Activated naive CD8-positive, alpha-beta T cell treated with anti-CD3 and anti-CD28 coated beads, Interleukin-2, amount 50 U/mL, for 24 hours (primary cell): Measurements from ENCODE around the gene SETDB2.
A peak's percentile ranks its signal among the peaks of the same experiment; 100 is the strongest.
"Not testable (repeated sequence)": the region's sequence is repeated elsewhere in the genome, so short reads cannot be mapped to it uniquely, and the experiment has no call there.

ENCODE experiments used
- ATAC-seq: fragments of 150-1000 bp; cut with Tn5 transposase; one replicate; pipeline ENCODE4 v1.10.0; 2021
- DNase-seq: peaks from one replicate; pipeline ENCODE4 v3.0.0; 2021
- H3K27ac Mint-ChIP-seq: one replicate; pipeline ENCODE4 v1.8.0; 2021; ENCODE audit warnings: mild to moderate bottlenecking, mixed read lengths
- H3K27me3 Mint-ChIP-seq: one replicate; pipeline ENCODE4 v1.8.0; 2021; ENCODE audit warnings: mixed read lengths
- H3K36me3 Mint-ChIP-seq: one replicate; pipeline ENCODE4 v1.8.0; 2021; ENCODE audit warnings: low read depth, mixed read lengths
- H3K4me1 Mint-ChIP-seq: one replicate; pipeline ENCODE4 v1.8.0; 2021; ENCODE audit warnings: mixed read lengths
- H3K4me3 Mint-ChIP-seq: one replicate; pipeline ENCODE4 v1.8.0; 2021; ENCODE audit warnings: mild to moderate bottlenecking, moderate library complexity, mixed read lengths
- H3K9me3 Mint-ChIP-seq: one replicate; pipeline ENCODE4 v1.8.0; 2021; ENCODE audit warnings: mixed read lengths

SETDB2 gene

DNA sequence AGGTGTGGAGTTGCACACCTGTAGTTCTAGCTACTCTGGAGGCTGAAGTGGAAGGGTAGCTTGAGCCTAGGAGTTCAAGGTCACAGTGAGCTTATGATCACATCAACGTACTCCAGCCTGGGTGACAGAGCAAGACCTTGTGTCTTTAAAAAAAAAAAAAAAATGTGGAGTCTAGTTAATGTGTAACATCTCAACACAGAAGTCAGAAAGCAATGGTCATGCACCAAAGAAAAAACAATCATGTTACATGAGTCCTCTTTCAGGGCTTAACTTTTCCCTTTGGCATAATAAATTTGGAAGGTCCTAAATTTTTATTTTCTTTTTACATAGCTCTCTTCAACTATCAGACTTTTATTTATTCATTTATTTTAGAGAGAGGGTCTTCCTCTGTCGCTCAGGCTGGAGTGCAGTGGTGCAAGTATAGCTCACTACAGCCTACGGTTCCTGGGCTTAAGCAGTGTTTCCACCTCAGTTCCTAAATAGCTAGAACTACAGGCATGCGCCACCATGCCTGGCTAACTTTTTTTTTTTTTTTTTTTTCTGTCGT is 22.3 kb downstream of the SETDB2 start:
- Mint-ChIP-seq H3K9me3 (peaks cover 8% of the 10 kb centered on the region), H3K4me1 (no peaks in the 10 kb centered on the region), H3K4me3 (no peak overlapping the region), H3K36me3 (peaks cover 53% of the 10 kb centered on the region), H3K27me3 (no peaks in the 10 kb centered on the region), H3K27ac (no peak overlapping the region)
- DNase-seq (no peak), ATAC-seq (no peak)

DNA sequence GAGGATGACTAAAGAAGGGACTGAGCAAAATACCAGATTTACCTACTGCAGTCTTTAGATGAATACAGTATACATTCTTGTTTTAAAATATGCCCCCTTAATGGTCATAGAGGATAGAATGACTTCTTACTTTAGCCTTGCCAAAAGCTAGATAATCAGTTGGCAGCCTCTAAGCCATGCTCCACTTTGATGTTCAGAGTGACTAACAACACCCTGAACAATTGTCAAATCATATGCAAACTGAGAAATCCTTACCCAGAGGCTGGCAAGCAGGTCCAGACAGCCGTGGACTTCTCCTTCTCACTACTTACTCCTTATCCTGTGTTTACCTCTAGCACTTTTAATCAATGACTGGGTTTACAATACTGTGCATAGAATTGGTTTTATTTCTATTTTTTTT is 28.1 kb downstream of the SETDB2 start:
- ATAC-seq, result no peak
- H3K9me3 Mint-ChIP-seq, result no peaks in the 10 kb centered on the region
- H3K27me3 Mint-ChIP-seq, result no peaks in the 10 kb centered on the region
- DNase-seq, result no peak
- peaks cover 40% of the 10 kb centered on the region for H3K36me3 Mint-ChIP-seq
- no peak overlapping the region for H3K27ac Mint-ChIP-seq
- no peaks in the 10 kb centered on the region for H3K4me1 Mint-ChIP-seq
- no peak overlapping the region for H3K4me3 Mint-ChIP-seq

DNA sequence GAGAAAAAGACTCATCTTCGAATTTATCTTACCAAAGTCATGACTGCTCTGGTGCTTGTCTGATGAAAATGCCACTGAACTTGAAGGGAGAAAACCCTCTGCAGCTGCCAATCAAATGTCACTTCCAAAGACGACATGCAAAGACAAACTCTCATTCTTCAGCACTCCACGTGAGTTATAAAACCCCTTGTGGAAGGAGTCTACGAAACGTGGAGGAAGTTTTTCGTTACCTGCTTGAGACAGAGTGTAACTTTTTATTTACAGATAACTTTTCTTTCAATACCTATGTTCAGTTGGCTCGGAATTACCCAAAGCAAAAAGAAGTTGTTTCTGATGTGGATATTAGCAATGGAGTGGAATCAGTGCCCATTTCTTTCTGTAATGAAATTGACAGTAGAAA is 32.5 kb downstream of the SETDB2 start:
- no peaks in the 10 kb centered on the region for H3K27me3 Mint-ChIP-seq
- DNase-seq (no peak), ATAC-seq (no peak)
- no peaks in the 10 kb centered on the region for H3K9me3 Mint-ChIP-seq
- H3K27ac Mint-ChIP-seq, result no peak overlapping the region
- no peaks in the 10 kb centered on the region for H3K4me1 Mint-ChIP-seq
- H3K4me3 Mint-ChIP-seq, result no peak overlapping the region
- peaks cover 30% of the 10 kb centered on the region for H3K36me3 Mint-ChIP-seq

DNA sequence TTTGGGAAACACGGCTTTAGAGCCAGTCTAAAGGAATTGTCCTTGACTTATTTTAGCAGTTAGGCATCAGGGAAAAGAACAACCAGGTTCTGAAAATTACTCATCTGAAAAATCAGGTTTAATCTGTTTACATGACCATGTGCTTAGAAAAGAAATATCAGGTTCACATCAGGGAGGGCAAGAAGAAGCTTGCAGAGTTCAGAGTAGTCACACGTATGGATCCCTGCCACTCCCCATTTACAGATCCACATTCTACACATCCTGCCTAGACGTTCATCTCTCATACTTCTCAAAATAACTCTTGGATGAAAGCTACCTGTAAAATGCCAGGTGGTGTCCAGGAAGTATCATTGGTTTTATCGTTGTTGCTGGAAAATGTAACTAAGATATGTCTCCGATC is 37.7 kb downstream of the SETDB2 start:
- no peaks in the 10 kb centered on the region for H3K27me3 Mint-ChIP-seq
- H3K9me3 Mint-ChIP-seq, result no peaks in the 10 kb centered on the region
- ATAC-seq (no peak), DNase-seq (no peak)
- no peaks in the 10 kb centered on the region for H3K4me1 Mint-ChIP-seq
- H3K27ac Mint-ChIP-seq, result no peak overlapping the region
- peaks cover 28% of the 10 kb centered on the region for H3K36me3 Mint-ChIP-seq
- H3K4me3 Mint-ChIP-seq, result no peak overlapping the region

DNA sequence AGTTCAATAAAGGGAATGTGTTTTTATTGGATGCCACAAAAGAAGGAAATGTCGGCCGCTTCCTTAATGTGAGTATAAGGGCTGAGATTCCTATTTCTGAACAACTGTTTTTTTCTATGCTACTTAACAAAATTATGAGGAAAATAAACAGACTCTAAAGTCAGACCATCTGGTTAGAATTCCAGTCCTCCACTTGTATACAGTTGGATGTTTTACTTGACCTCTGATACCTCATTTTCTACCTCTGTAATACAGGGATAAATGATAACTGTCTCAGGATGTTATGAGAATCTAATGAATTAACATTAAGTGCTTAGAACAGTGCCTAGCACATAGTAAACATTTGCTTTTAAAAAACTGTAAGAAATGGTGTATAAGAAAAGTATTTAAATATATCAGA is 44.5 kb downstream of the SETDB2 start:
- Mint-ChIP-seq H3K27ac (no peak overlapping the region), H3K4me1 (no peaks in the 10 kb centered on the region), H3K9me3 (no peaks in the 10 kb centered on the region), H3K4me3 (no peak overlapping the region), H3K36me3 (peaks cover 13% of the 10 kb centered on the region), H3K27me3 (no peaks in the 10 kb centered on the region)
- ATAC-seq (no peak), DNase-seq (no peak)

DNA sequence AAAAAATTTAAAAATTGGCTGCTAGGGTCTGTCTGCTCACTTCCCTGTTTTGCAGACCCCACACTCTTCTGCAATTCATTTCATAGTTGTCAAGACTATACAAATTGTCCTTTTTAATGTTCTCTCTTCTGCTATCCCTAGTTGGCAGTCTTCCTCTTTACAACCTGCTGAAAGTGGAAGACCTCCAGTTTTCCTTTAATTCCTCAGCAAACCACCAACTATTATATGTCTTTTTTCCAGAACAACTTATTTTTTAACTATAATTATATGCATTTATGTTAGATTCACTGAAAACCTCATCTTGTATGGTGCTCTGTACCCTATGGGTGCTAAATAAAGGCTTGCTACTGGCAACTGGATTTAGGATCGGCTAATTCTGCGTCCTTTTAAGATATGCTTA is 50.6 kb downstream of the SETDB2 start:
- ATAC-seq, result no peak
- DNase-seq, result no peak
- peaks cover 44% of the 10 kb centered on the region for H3K4me1 Mint-ChIP-seq
- H3K4me3 Mint-ChIP-seq, result peak overlapping the region; percentile 89
- H3K36me3 Mint-ChIP-seq, result peaks cover 27% of the 10 kb centered on the region
- peak overlapping the region; percentile 96 for H3K27ac Mint-ChIP-seq
- H3K9me3 Mint-ChIP-seq, result no peaks in the 10 kb centered on the region
- H3K27me3 Mint-ChIP-seq, result no peaks in the 10 kb centered on the region

DNA sequence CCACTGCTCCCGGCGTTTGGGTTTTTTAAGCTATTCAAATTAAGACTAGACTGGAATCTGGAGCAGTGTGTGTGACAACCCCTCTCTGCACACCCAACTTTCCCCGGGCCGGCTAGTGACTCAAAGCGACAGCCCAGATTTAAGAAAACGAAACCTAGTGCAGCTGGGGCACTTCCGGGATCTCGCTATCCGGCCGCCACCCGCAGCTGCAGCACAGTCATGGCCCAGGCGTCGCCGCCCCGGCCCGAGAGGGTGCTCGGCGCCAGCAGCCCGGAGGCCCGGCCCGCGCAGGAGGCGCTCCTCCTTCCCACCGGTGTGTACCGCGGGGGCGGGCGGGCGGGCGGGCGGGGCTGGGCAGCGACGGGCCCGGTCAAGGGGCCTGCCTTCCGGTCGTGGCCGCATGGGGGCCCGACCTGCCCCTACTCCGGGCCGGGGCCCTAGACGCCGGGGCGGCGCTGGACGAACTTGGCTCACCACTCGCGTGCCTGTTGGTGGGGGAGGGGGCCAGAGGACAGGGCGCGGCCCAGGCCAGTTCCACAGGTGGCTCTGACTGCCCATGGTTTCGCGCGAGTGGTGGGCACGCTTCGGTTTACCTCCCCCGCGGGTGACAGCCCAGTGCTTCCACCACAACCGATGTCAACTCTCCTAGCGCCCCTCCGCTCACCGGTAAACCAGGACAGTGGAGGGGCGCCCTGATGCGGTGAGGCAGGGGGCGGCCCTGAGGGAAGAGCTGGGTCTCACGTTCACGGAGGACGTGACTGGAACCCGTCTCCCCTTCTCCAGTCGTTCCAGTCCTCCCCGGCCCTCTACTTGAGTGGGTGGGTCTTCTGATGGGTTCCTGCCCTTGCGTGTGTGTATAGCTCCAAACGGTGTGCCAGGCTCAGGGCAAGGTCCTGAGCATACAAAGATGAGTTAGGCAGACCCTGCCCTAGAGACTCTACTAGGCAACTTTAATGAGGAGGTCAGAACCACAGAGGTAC is 52.0 kb downstream of the SETDB2 start, which contains the start of gene PHF11:
Gene PHF11, plus strand, starts transcription at position 171 of the 980 bp plus-strand sequence. Its CDS starts 49 bp downstream, at position 220.
- DNase-seq, result peak; percentile 87
- Mint-ChIP-seq H3K9me3 (no peaks in the 10 kb centered on the region), H3K27me3 (no peaks in the 10 kb centered on the region), H3K4me3 (peak within 1 kb of the TSS; percentile 93), H3K4me1 (peaks cover 55% of the 10 kb centered on the region), H3K27ac (peak within 1 kb of the TSS; percentile 98), H3K36me3 (peaks cover 36% of the 10 kb centered on the region)
- peak; percentile 89 for ATAC-seq

DNA sequence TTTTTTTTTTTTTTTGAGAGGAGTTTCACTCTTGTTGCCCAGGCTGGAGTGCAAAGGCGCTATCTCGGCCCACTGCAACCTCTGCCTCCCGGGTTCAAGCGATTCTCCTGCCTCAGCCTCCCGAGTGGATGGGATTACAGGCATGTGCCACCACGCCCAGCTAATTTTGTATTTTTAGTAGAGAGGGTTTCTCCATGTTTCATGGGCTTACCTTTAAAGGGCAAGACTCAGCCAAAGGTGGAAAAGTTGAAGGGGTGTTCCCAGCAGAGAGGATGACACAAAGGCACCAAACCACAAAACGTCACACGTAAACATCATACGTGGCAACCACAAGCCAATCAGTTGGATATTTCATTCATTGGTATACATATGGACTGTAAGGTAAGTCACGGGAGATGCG is 52.8 kb downstream of the SETDB2 start:
- Mint-ChIP-seq H3K36me3 (peaks cover 41% of the 10 kb centered on the region), H3K27ac (peak overlapping the region; percentile 98), H3K4me3 (peak overlapping the region; percentile 93), H3K4me1 (peaks cover 55% of the 10 kb centered on the region)
- ATAC-seq, result peak; percentile 16
- DNase-seq, result peak; percentile 63
- not testable (repeated sequence) for H3K9me3 Mint-ChIP-seq, H3K27me3 Mint-ChIP-seq

DNA sequence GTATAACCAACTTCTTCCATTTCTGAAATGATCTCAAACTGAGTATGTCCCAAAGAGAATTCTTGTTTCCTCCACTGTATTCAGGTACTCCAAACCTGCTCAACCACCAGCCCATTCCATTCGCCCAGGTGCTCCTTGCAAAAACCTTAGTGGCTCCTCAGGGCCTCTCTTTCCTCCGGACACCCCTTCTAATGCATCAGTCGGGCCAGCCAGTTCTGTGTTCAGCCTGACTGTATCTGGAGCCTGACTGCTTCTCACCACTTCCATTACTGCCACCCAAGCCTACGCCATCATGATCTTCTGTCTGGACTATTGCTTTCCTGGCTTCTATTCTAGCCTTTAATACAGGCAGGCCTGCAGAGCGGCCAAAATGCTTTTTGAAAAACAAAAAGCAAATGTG is 53.2 kb downstream of the SETDB2 start:
- Mint-ChIP-seq H3K27ac (peak overlapping the region; percentile 98), H3K4me1 (peaks cover 55% of the 10 kb centered on the region), H3K36me3 (peaks cover 39% of the 10 kb centered on the region), H3K4me3 (peak overlapping the region; percentile 93), H3K9me3 (no peaks in the 10 kb centered on the region), H3K27me3 (no peaks in the 10 kb centered on the region)
- no peak for DNase-seq
- no peak for ATAC-seq

DNA sequence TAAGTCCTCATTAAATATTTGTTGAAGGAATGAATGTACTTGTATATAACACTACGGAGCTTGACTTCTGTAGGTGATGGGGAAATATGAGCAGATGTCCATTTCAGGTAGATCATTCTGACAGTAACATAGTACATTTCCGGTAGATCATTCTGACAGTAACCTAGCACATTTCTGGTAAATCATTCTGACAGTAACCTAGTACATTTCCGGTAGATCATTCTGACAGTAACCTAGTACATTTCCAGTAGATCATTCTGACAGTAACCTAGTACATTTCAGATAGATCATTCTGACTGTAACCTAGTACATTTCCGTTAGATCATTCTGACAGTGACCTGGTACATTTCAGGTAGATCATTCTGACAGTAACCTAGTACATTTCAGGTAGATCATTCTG is 54.1 kb downstream of the SETDB2 start:
- Mint-ChIP-seq H3K9me3 (no peaks in the 10 kb centered on the region), H3K4me1 (peaks cover 58% of the 10 kb centered on the region), H3K27me3 (no peaks in the 10 kb centered on the region), H3K27ac (peak overlapping the region; percentile 70), H3K4me3 (no peak overlapping the region), H3K36me3 (peaks cover 45% of the 10 kb centered on the region)
- DNase-seq (no peak), ATAC-seq (no peak)

DNA sequence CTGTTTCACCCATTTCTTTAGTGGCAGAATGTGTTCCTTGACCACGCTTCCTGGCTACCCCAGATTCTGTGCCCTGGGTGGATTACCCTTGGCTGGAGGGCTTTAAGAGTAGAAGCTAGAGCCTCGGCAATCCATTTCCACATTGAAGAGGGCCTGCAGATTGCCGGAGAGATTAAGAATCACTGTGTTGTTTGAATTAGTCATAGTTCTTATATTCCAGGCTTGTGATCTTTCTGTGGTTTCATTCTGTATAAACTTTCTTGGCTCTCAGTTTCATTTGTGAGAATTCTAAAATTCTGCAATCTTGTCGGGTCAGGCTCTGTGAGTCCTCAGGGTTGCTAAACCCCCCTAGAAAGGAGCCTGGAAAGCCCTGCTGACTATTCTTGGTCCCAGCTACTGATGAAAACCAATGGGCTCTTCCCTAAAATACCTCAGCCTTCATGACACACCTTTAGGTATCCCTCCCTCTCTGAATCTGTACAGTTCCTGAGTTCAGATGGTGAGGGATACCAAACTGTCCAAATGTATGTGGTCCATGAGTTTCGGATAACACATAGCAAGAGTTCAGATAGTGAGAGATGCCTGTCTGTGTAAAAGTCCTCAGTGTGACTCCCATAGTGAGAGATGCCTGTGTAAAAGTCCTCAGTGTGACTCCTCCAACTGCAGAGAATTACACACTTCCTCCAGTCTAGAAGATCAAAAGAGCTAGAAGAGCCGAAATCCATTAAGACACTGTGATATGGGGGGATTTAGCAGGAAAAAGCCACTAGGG is 56.0 kb downstream of the SETDB2 start:
- DNase-seq, result no peak

DNA sequence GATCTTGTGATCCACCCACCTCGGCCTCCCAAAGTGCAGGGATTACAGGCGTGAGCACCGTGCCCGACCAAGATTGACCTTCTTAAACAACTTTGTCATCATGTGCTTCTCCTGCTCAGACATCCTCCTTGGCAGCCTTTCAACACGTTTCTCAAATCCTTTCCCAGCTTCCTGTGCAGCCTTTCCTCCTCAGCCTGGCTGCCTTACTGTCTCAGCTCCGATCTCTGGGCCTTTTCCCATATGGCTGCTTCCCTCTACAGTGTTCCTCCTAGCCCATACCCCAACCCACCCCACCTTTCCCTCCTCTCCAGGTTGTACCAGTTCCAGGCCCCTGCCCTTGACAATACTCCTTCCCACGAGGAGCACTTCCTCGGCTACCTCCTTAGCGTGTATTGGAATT is 58.9 kb downstream of the SETDB2 start:
- peaks cover 52% of the 10 kb centered on the region for H3K36me3 Mint-ChIP-seq

More for the DNA sequence above, 56.0 kb downstream of the SETDB2 start:
- peaks cover 54% of the 10 kb centered on the region for H3K4me1 Mint-ChIP-seq
- H3K36me3 Mint-ChIP-seq, result peaks cover 53% of the 10 kb centered on the region
- H3K27me3 Mint-ChIP-seq, result no peaks in the 10 kb centered on the region
- H3K4me3 Mint-ChIP-seq, result no peak overlapping the region
- ATAC-seq, result no peak
- H3K9me3 Mint-ChIP-seq, result no peaks in the 10 kb centered on the region
- peak overlapping the region; percentile 36 for H3K27ac Mint-ChIP-seq

DNA sequence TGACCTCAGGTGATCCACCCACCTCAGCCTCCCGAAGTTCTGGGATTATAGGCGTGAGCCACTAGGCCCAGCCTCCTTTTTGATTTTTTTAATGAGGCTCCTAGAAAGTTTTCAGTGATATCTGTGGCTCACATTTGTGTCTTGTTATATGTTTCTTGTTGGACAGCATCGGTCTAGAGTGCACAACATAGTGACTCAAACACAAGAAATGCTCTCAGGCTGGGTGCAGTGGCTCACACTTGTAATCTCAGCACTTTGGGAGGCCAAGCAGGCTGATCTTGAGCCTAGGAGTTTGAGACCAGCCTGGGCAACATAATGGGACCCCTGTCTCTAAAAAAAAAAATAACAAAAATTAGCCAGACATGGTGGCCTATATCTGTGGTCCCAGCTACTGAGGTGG is 59.9 kb downstream of the SETDB2 start:
- Mint-ChIP-seq H3K9me3 (no peaks in the 10 kb centered on the region), H3K4me3 (no peak overlapping the region), H3K4me1 (peaks cover 29% of the 10 kb centered on the region), H3K27ac (no peak overlapping the region), H3K36me3 (peaks cover 46% of the 10 kb centered on the region), H3K27me3 (no peaks in the 10 kb centered on the region)
- ATAC-seq (no peak), DNase-seq (no peak)

More for the DNA sequence above, 58.9 kb downstream of the SETDB2 start:
- Mint-ChIP-seq H3K27ac (no peak overlapping the region), H3K27me3 (no peaks in the 10 kb centered on the region), H3K4me3 (no peak overlapping the region), H3K4me1 (peaks cover 38% of the 10 kb centered on the region), H3K9me3 (no peaks in the 10 kb centered on the region)
- DNase-seq (no peak), ATAC-seq (no peak)

DNA sequence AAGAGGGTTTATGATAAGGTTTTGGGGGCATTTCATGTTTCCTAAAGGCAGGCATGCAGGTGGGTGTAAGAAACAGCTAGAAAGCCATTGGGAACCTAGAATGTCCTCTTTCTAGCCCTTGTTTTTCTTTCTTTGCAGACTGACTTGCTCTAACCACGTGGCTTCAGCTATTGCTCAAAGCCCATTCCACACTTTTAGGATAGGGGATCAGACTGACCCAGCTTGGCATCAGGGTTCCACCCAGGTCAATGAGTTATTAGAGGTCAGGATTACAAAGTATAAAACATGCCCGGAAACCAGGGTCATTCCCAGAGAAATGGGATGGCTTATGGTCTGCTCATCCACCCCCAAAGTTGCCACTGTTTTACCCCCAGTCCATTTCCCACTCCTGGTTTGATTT is 68.5 kb downstream of the SETDB2 start:
- H3K27ac Mint-ChIP-seq, result no peak overlapping the region
- no peak for DNase-seq
- H3K27me3 Mint-ChIP-seq, result no peaks in the 10 kb centered on the region
- peaks cover 39% of the 10 kb centered on the region for H3K36me3 Mint-ChIP-seq
- peaks cover 3% of the 10 kb centered on the region for H3K4me1 Mint-ChIP-seq
- H3K4me3 Mint-ChIP-seq, result no peak overlapping the region
- no peak for ATAC-seq
- H3K9me3 Mint-ChIP-seq, result no peaks in the 10 kb centered on the region
